ENCODE results near the gene LRIG3.

LRIG3 gene

GRCh38 chr12:58880639-58881038 lies 39.7 kb downstream of the LRIG3 start:
- H3K18ac ChIP-seq (ENCODE audit: low read length), result no peak overlapping the region
- no peak overlapping the region for H2AFZ ChIP-seq (ENCODE audit: insufficient read depth, low read length, poor library complexity)
- H4K8ac ChIP-seq (ENCODE audit: low read depth, low read length), result no peak overlapping the region
- no peak overlapping the region for H2BK120ac ChIP-seq (ENCODE audit: insufficient read depth, low read length, poor library complexity)
- no peak overlapping the region for H3K4me3 ChIP-seq (ENCODE audit: low read depth, low read length)
- no peaks in the 10 kb centered on the region for H3K79me2 ChIP-seq (ENCODE audit: control insufficient read depth, insufficient read depth, low read length, poor library complexity)
- H3K27ac ChIP-seq (ENCODE audit: low read depth, low read length), result no peak overlapping the region
- no CpG with 5 or more reads among the region's 7 CpGs for WGBS (ENCODE audit: extremely low coverage, insufficient coverage, insufficient read length)
- H4K12ac ChIP-seq (ENCODE audit: low read depth, low read length), result no peak overlapping the region
- H3K27me3 ChIP-seq (ENCODE audit: insufficient read depth, low read length), result no peaks in the 10 kb centered on the region
- no peak overlapping the region for H3K23ac ChIP-seq (ENCODE audit: low read length)
- no peak overlapping the region for H3K4ac ChIP-seq (ENCODE audit: low read depth, low read length)
- H2BK5ac ChIP-seq (ENCODE audit: low read depth, low read length, poor library complexity), result no peak overlapping the region
- H3K9me3 ChIP-seq (ENCODE audit: insufficient read depth, low read depth, low read length), result no peaks in the 10 kb centered on the region
- no peak overlapping the region for H2AK5ac ChIP-seq (ENCODE audit: low read length)
- DNase-seq, result no peak
- no peak overlapping the region for H3K4me2 ChIP-seq (ENCODE audit: low read length)
- peaks cover 16 to 26% of the 10 kb centered on the region in 2 experiments for H3K36me3 ChIP-seq (ENCODE audit: control insufficient read depth in 1 of 2, insufficient read depth in 2 of 2, low read length in 2 of 2)
- H2BK12ac ChIP-seq (ENCODE audit: low read length), result no peak overlapping the region
- peaks cover 2% of the 10 kb centered on the region in 2 experiments for H3K4me1 ChIP-seq (ENCODE audit: control insufficient read depth in 1 of 2, insufficient read depth in 2 of 2, low read length in 2 of 2)
- no peak overlapping the region for H3K9ac ChIP-seq (ENCODE audit: low read length)
- H4K91ac ChIP-seq (ENCODE audit: low read depth, low read length), result no peak overlapping the region
- no peak overlapping the region for H3K14ac ChIP-seq (ENCODE audit: low read length)
- peaks cover 4% of the 10 kb centered on the region for H3K79me1 ChIP-seq (ENCODE audit: low read length)

GRCh38 chr12:58877243-58877743 lies 43.0 kb downstream of the LRIG3 start:
- peaks cover 2% of the 10 kb centered on the region for H3K79me1 ChIP-seq (ENCODE audit: low read length)
- DNase-seq, result peak in 1 of 2 donors; percentile 4
- H2AFZ ChIP-seq (ENCODE audit: insufficient read depth, low read length, poor library complexity), result no peak overlapping the region
- H2AK5ac ChIP-seq (ENCODE audit: low read length), result no peak overlapping the region
- H3K23ac ChIP-seq (ENCODE audit: low read length), result no peak overlapping the region
- no peak overlapping the region for H3K18ac ChIP-seq (ENCODE audit: low read length)
- no peak overlapping the region for H2BK5ac ChIP-seq (ENCODE audit: low read depth, low read length, poor library complexity)
- no CpG with 5 or more reads among the region's 15 CpGs for WGBS (ENCODE audit: extremely low coverage, insufficient coverage, insufficient read length)
- no peak overlapping the region for H2BK12ac ChIP-seq (ENCODE audit: low read length)
- no peak overlapping the region for H4K12ac ChIP-seq (ENCODE audit: low read depth, low read length)
- no peak overlapping the region for H4K8ac ChIP-seq (ENCODE audit: low read depth, low read length)
- H3K4me1 ChIP-seq (ENCODE audit: control insufficient read depth in 1 of 2, insufficient read depth in 2 of 2, low read length in 2 of 2), result no peaks in the 10 kb centered on the region
- no peak overlapping the region for H3K27ac ChIP-seq (ENCODE audit: low read depth, low read length)
- H3K36me3 ChIP-seq (ENCODE audit: control insufficient read depth in 1 of 2, insufficient read depth in 2 of 2, low read length in 2 of 2), result peaks cover 22 to 39% of the 10 kb centered on the region in 2 experiments
- no peak overlapping the region for H3K4ac ChIP-seq (ENCODE audit: low read depth, low read length)
- no peak overlapping the region for H3K4me2 ChIP-seq (ENCODE audit: low read length)
- no peak overlapping the region for H3K4me3 ChIP-seq (ENCODE audit: low read depth, low read length)
- no peak overlapping the region for H3K9ac ChIP-seq (ENCODE audit: low read length)
- no peaks in the 10 kb centered on the region for H3K27me3 ChIP-seq (ENCODE audit: insufficient read depth, low read length)
- no peak overlapping the region for H3K14ac ChIP-seq (ENCODE audit: low read length)
- H4K91ac ChIP-seq (ENCODE audit: low read depth, low read length), result no peak overlapping the region
- no peaks in the 10 kb centered on the region for H3K79me2 ChIP-seq (ENCODE audit: control insufficient read depth, insufficient read depth, low read length, poor library complexity)
- H2BK120ac ChIP-seq (ENCODE audit: insufficient read depth, low read length, poor library complexity), result no peak overlapping the region
- no peaks in the 10 kb centered on the region for H3K9me3 ChIP-seq (ENCODE audit: insufficient read depth, low read depth, low read length)

GRCh38 chr12:58873496-58873895 lies 46.8 kb downstream of the LRIG3 start:
- peaks cover 13 to 26% of the 10 kb centered on the region in 2 experiments for H3K36me3 ChIP-seq (ENCODE audit: control insufficient read depth in 1 of 2, insufficient read depth in 2 of 2, low read length in 2 of 2)
- no peak overlapping the region for H2AK5ac ChIP-seq (ENCODE audit: low read length)
- no peak overlapping the region for H3K14ac ChIP-seq (ENCODE audit: low read length)
- no peaks in the 10 kb centered on the region for H3K79me1 ChIP-seq (ENCODE audit: low read length)
- H2BK12ac ChIP-seq (ENCODE audit: low read length), result no peak overlapping the region
- no peak overlapping the region for H2BK120ac ChIP-seq (ENCODE audit: insufficient read depth, low read length, poor library complexity)
- H3K4ac ChIP-seq (ENCODE audit: low read depth, low read length), result no peak overlapping the region
- no peak overlapping the region for H3K23ac ChIP-seq (ENCODE audit: low read length)
- no peaks in the 10 kb centered on the region for H3K4me1 ChIP-seq (ENCODE audit: control insufficient read depth in 1 of 2, insufficient read depth in 2 of 2, low read length in 2 of 2)
- no peak overlapping the region for H2AFZ ChIP-seq (ENCODE audit: insufficient read depth, low read length, poor library complexity)
- no peak overlapping the region for H3K18ac ChIP-seq (ENCODE audit: low read length)
- H3K9me3 ChIP-seq (ENCODE audit: insufficient read depth, low read depth, low read length), result no peaks in the 10 kb centered on the region
- H4K12ac ChIP-seq (ENCODE audit: low read depth, low read length), result no peak overlapping the region
- H3K4me3 ChIP-seq (ENCODE audit: low read depth, low read length), result no peak overlapping the region
- no peak overlapping the region for H3K9ac ChIP-seq (ENCODE audit: low read length)
- no peaks in the 10 kb centered on the region for H3K27me3 ChIP-seq (ENCODE audit: insufficient read depth, low read length)
- H2BK5ac ChIP-seq (ENCODE audit: low read depth, low read length, poor library complexity), result no peak overlapping the region
- no peak overlapping the region for H4K8ac ChIP-seq (ENCODE audit: low read depth, low read length)
- WGBS (ENCODE audit: extremely low coverage, insufficient coverage, insufficient read length), result no CpG with 5 or more reads among the region's 5 CpGs
- H4K91ac ChIP-seq (ENCODE audit: low read depth, low read length), result no peak overlapping the region
- H3K27ac ChIP-seq (ENCODE audit: low read depth, low read length), result no peak overlapping the region
- no peak for DNase-seq
- H3K79me2 ChIP-seq (ENCODE audit: control insufficient read depth, insufficient read depth, low read length, poor library complexity), result no peaks in the 10 kb centered on the region
- H3K4me2 ChIP-seq (ENCODE audit: low read length), result no peak overlapping the region

GRCh38 chr12:58871556-58871955 lies 48.7 kb downstream of the LRIG3 start:
- no peak overlapping the region for H3K4me2 ChIP-seq (ENCODE audit: low read length)

More at GRCh38 chr12:58871556-58871955, 48.7 kb downstream of the LRIG3 start:
- Histone ChIP-seq H3K27ac (ENCODE audit: low read depth, low read length) (no peak overlapping the region), H3K14ac (ENCODE audit: low read length) (no peak overlapping the region), H3K4me1 (ENCODE audit: control insufficient read depth in 1 of 2, insufficient read depth in 2 of 2, low read length in 2 of 2) (no peaks in the 10 kb centered on the region), H3K79me1 (ENCODE audit: low read length) (no peaks in the 10 kb centered on the region), H2BK120ac (ENCODE audit: insufficient read depth, low read length, poor library complexity) (no peak overlapping the region), H4K8ac (ENCODE audit: low read depth, low read length) (no peak overlapping the region), H3K9me3 (ENCODE audit: insufficient read depth, low read depth, low read length) (no peaks in the 10 kb centered on the region), H3K4me3 (ENCODE audit: low read depth, low read length) (no peak overlapping the region), H2AFZ (ENCODE audit: insufficient read depth, low read length, poor library complexity) (no peak overlapping the region), H3K9ac (ENCODE audit: low read length) (no peak overlapping the region), H4K12ac (ENCODE audit: low read depth, low read length) (no peak overlapping the region), H2AK5ac (ENCODE audit: low read length) (no peak overlapping the region), H3K36me3 (ENCODE audit: control insufficient read depth in 1 of 2, insufficient read depth in 2 of 2, low read length in 2 of 2) (peaks cover 6 to 18% of the 10 kb centered on the region in 2 experiments), H2BK5ac (ENCODE audit: low read depth, low read length, poor library complexity) (no peak overlapping the region), H3K4ac (ENCODE audit: low read depth, low read length) (no peak overlapping the region), H3K23ac (ENCODE audit: low read length) (no peak overlapping the region), H4K91ac (ENCODE audit: low read depth, low read length) (no peak overlapping the region), H3K18ac (ENCODE audit: low read length) (no peak overlapping the region), H3K79me2 (ENCODE audit: control insufficient read depth, insufficient read depth, low read length, poor library complexity) (no peaks in the 10 kb centered on the region), H3K27me3 (ENCODE audit: insufficient read depth, low read length) (no peaks in the 10 kb centered on the region), H2BK12ac (ENCODE audit: low read length) (no peak overlapping the region)
- no peak for DNase-seq
- WGBS (ENCODE audit: extremely low coverage, insufficient coverage, insufficient read length), result no CpG with 5 or more reads among the region's 5 CpGs

Measured in trophoblast cell (in vitro differentiated cells and primary cell).